Mesothelial cell of epicardium (in vitro differentiated cells): ENCODE measurements around the gene CUX1. TPM values are rescaled to one million over a fixed set of nuclear protein-coding genes. Genes with fewer than 3 reads are reported as not detected.

Experiments used
- DNase-seq, 2 experiments: peaks; one replicate each; pipeline ENCODE4 v3.0.0; 2021; ENCODE audit warnings: low spot score in 2 of 2; ENCODE audit not compliant: unreplicated experiment in 2 of 2
- H3K27ac Mint-ChIP-seq: 2 replicates; pipeline ENCODE4 v1.8.0; 2021; ENCODE audit warnings: mixed read lengths
- H3K27me3 Mint-ChIP-seq: 2 replicates; pipeline ENCODE4 v1.8.0; 2021; ENCODE audit warnings: low read depth, mixed read lengths
- H3K36me3 Mint-ChIP-seq: 2 replicates; pipeline ENCODE4 v1.8.0; 2021; ENCODE audit warnings: mixed read lengths
- H3K4me1 Mint-ChIP-seq: 2 replicates; pipeline ENCODE4 v1.8.0; 2021; ENCODE audit warnings: mixed read lengths
- H3K4me3 Mint-ChIP-seq: 2 replicates; pipeline ENCODE4 v1.8.0; 2021; ENCODE audit warnings: mild to moderate bottlenecking, moderate library complexity, mixed read lengths
- H3K9me3 Mint-ChIP-seq: 2 replicates; pipeline ENCODE4 v1.8.0; 2021; ENCODE audit warnings: mixed read lengths
- total RNA-seq: library from RNA; stranded (reverse); gene quantifications from 3 replicates; pipeline ENCODE4 v1.2.1, GENCODE V29; 2021
- TF ChIP-seq, protein P1 (sequence below): fragments of 200-600 bp; sonication (generic); IDR thresholded peaks from one replicate; pipeline ENCODE4 v1.5.0; 2021; ENCODE audit warnings: antibody characterized with exemption; ENCODE audit not compliant: unreplicated experiment

The CUX1 gene
- total RNA-seq, 1 donor from 2014 or later = 158 TPM

GRCh38 chr7:101944611-101945010, 127.2 kb downstream of the CUX1 start:
- peaks cover 34% of the 10 kb centered on the region for H3K4me1 Mint-ChIP-seq
- no peak overlapping the region for H3K4me3 Mint-ChIP-seq
- H3K27me3 Mint-ChIP-seq = no peaks in the 10 kb centered on the region
- H3K9me3 Mint-ChIP-seq = no peaks in the 10 kb centered on the region
- TF ChIP-seq, protein P1, sequence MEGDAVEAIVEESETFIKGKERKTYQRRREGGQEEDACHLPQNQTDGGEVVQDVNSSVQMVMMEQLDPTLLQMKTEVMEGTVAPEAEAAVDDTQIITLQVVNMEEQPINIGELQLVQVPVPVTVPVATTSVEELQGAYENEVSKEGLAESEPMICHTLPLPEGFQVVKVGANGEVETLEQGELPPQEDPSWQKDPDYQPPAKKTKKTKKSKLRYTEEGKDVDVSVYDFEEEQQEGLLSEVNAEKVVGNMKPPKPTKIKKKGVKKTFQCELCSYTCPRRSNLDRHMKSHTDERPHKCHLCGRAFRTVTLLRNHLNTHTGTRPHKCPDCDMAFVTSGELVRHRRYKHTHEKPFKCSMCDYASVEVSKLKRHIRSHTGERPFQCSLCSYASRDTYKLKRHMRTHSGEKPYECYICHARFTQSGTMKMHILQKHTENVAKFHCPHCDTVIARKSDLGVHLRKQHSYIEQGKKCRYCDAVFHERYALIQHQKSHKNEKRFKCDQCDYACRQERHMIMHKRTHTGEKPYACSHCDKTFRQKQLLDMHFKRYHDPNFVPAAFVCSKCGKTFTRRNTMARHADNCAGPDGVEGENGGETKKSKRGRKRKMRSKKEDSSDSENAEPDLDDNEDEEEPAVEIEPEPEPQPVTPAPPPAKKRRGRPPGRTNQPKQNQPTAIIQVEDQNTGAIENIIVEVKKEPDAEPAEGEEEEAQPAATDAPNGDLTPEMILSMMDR = no peak
- DNase-seq = no peak
- H3K27ac Mint-ChIP-seq = no peak overlapping the region
- peaks cover 2% of the 10 kb centered on the region for H3K36me3 Mint-ChIP-seq

GRCh38 chr7:101945034-101945758, 127.8 kb downstream of the CUX1 start:
- Mint-ChIP-seq H3K9me3 (no peaks in the 10 kb centered on the region), H3K4me3 (no peak overlapping the region), H3K4me1 (peaks cover 34% of the 10 kb centered on the region), H3K27me3 (no peaks in the 10 kb centered on the region), H3K36me3 (peaks cover 2% of the 10 kb centered on the region), H3K27ac (no peak overlapping the region)
- DNase-seq = no peak
- TF ChIP-seq, protein P1 = no peak

GRCh38 chr7:101947899-101948298, 130.5 kb downstream of the CUX1 start:
- Mint-ChIP-seq H3K4me1 (peaks cover 23% of the 10 kb centered on the region), H3K9me3 (no peaks in the 10 kb centered on the region), H3K27ac (no peak overlapping the region), H3K27me3 (no peaks in the 10 kb centered on the region), H3K36me3 (peaks cover 2% of the 10 kb centered on the region), H3K4me3 (no peak overlapping the region)
- TF ChIP-seq, protein P1 = no peak
- DNase-seq = no peak

DNA sequence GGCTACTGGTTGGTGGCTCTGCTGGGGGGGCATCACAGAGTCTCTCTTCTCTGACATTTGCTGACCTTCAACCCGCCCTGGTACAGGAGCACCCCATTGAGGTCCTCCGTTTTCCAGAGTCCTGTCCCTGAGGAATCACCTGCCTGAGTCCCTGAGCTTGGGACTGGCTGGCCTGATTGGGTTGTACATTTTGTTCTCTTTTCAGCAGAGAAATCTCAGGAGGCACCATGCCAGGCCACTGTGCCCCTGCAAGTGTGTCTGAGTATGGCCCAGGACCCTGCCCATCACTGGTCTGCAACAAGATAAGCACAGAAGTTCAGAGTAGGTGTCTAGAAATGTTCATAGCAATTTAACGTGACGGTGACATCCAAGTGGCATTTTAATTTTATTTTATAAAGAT, 131.2 kb downstream of the CUX1 start:
- H3K4me1 Mint-ChIP-seq = peaks cover 31% of the 10 kb centered on the region
- peaks cover 2% of the 10 kb centered on the region for H3K36me3 Mint-ChIP-seq
- TF ChIP-seq, protein P1 = no peak
- no peak overlapping the region for H3K4me3 Mint-ChIP-seq
- no peaks in the 10 kb centered on the region for H3K27me3 Mint-ChIP-seq
- no peak for DNase-seq
- H3K27ac Mint-ChIP-seq = no peak overlapping the region
- H3K9me3 Mint-ChIP-seq = no peaks in the 10 kb centered on the region

- DNase-seq = no peak
- Mint-ChIP-seq H3K36me3 (peaks cover 4% of the 10 kb centered on the region), H3K4me1 (peaks cover 36% of the 10 kb centered on the region), H3K27ac (peak overlapping the region; percentile 78), H3K27me3 (no peaks in the 10 kb centered on the region), H3K9me3 (no peaks in the 10 kb centered on the region), H3K4me3 (no peak overlapping the region)
- TF ChIP-seq, protein P1 = no peak
Observed at GRCh38 chr7:101950450-101951119, 133.2 kb downstream of the CUX1 start.
